H1 (cell line): ENCODE measurements around the gene MYO9B. TPM values are rescaled to one million over a fixed set of nuclear protein-coding genes. Genes with fewer than 3 reads are reported as not detected.

Experiments
- CTCF ChIA-PET: fragments of 300-600 bp; sonication (Branson Sonifier 250); formaldehyde crosslinking; loops from one replicate; lab custom pipeline; 2021; ENCODE audit not compliant: partially characterized antibody; lab: Charles Lee
- POLR2A ChIA-PET: fragments of 300-600 bp; sonication (Branson Sonifier 250); formaldehyde crosslinking; loops from one replicate; lab custom pipeline; 2021; ENCODE audit warnings: inconsistent platforms; ENCODE audit not compliant: partially characterized antibody; lab: Charles Lee
- DNase-seq, 2 experiments: peaks; one replicate each; pipeline versions ENCODE4 v3.0.0 to v3.0.0-alpha.2; 2010 to 2022; ENCODE audit warnings: low spot score in 2 of 2, low read depth in 1 of 2, mixed read lengths in 1 of 2
- FAIRE-seq: peaks from 2 replicates; lab custom pipeline; 2011; peaks lifted over from hg19 to GRCh38; lab: Jason Lieb, UNC
- H2AFZ ChIP-seq: 2 replicates; pipeline ENCODE4 v1.8.1; 2012; ENCODE audit warnings: low read length, inconsistent platforms
- H2AK5ac ChIP-seq: 2 replicates; pipeline ENCODE4 v1.6.1; 2013; ENCODE audit warnings: low read depth, low read length
- H2BK120ac ChIP-seq: replicated peaks from 2 replicates; pipeline ENCODE3; 2013; ENCODE audit warnings: low read depth, low read length, inconsistent platforms
- H2BK12ac ChIP-seq: 2 replicates; pipeline ENCODE4 v1.6.1; 2013; ENCODE audit warnings: low read depth, low read length
- H2BK15ac ChIP-seq: 2 replicates; pipeline ENCODE4 v1.6.1; 2013; ENCODE audit warnings: low read length
- H2BK20ac ChIP-seq: 2 replicates; pipeline ENCODE4 v1.6.1; 2013; ENCODE audit warnings: low read length
- H2BK5ac ChIP-seq: 2 replicates; pipeline ENCODE4 v1.6.1; 2013; ENCODE audit warnings: low read depth, low read length
- H3K14ac ChIP-seq: 2 replicates; pipeline ENCODE4 v1.6.1; 2013; ENCODE audit warnings: inconsistent platforms; ENCODE audit not compliant: insufficient read length
- H3K18ac ChIP-seq: 2 replicates; pipeline ENCODE4 v1.6.1; 2013; ENCODE audit warnings: low read length; ENCODE audit errors: extremely low read depth
- H3K23ac ChIP-seq: 2 replicates; pipeline ENCODE4 v1.6.1; 2013; ENCODE audit warnings: inconsistent platforms; ENCODE audit not compliant: insufficient read length
- H3K23me2 ChIP-seq: 2 replicates; pipeline ENCODE4 v1.6.1; 2013; ENCODE audit warnings: low read depth, low read length
- H3K27ac ChIP-seq: 2 replicates; pipeline ENCODE4 v1.6.1; 2011; ENCODE audit warnings: low read depth, low read length, inconsistent platforms
- H3K27me3 ChIP-seq, 4 experiments: replicated peaks in 1 of 4; 1 replicate in 1 of 4; 2 replicates in 3 of 4; pipeline versions ENCODE4 v1.6.1 to v1.8.1; 2011 to 2013; ENCODE audit warnings: low read length in 3 of 4, mild to moderate bottlenecking in 3 of 4, inconsistent platforms in 2 of 4, mixed read lengths in 2 of 4, moderate library complexity in 1 of 4; ENCODE audit not compliant: control insufficient read depth in 3 of 4, insufficient read depth in 3 of 4; ENCODE audit errors: extremely low read depth in 1 of 4
- H3K36me3 ChIP-seq, 4 experiments: 2 replicates each; pipeline versions ENCODE4 v1.6.1 to v1.8.1; 2011 to 2013; ENCODE audit warnings: mild to moderate bottlenecking in 4 of 4, low read length in 3 of 4, moderate library complexity in 2 of 4, control low read depth in 1 of 4, inconsistent platforms in 1 of 4; ENCODE audit not compliant: insufficient read depth in 4 of 4, control insufficient read depth in 2 of 4
- H3K4ac ChIP-seq: replicated peaks from 2 replicates; pipeline ENCODE3; 2013; ENCODE audit warnings: low read length, low read depth, mixed read lengths, inconsistent platforms; ENCODE audit not compliant: insufficient read length
- H3K4me1 ChIP-seq, 4 experiments: replicated peaks in 1 of 4; 1 replicate in 1 of 4; 2 replicates in 3 of 4; pipeline versions ENCODE4 v1.6.1 to v1.8.1; 2011 to 2013; ENCODE audit warnings: low read length in 3 of 4, inconsistent platforms in 2 of 4, mixed read lengths in 1 of 4; ENCODE audit not compliant: insufficient read depth in 4 of 4, control insufficient read depth in 3 of 4
- H3K4me2 ChIP-seq, 2 experiments: 2 replicates each; pipeline versions ENCODE4 v1.6.1 to v1.8.1; 2011 to 2013; ENCODE audit warnings: low read depth in 2 of 2, low read length in 2 of 2, control low read depth in 1 of 2, inconsistent platforms in 1 of 2, mild to moderate bottlenecking in 1 of 2; ENCODE audit not compliant: insufficient read depth in 1 of 2
- H3K4me3 ChIP-seq, 4 experiments: fragments of 200-600, 300-600 bp in 1 of 4; sonication (generic), shearing (Covaris generic), sonication (Bioruptor Twin) in 1 of 4; 2 replicates each; pipeline versions ENCODE4 v1.5.1 to v1.8.1; 2011 to 2016; ENCODE audit warnings: low read length in 4 of 4, low read depth in 3 of 4, control low read depth in 2 of 4, inconsistent platforms in 2 of 4, mild to moderate bottlenecking in 2 of 4, mixed read lengths in 1 of 4, moderate library complexity in 1 of 4; ENCODE audit not compliant: insufficient read depth in 2 of 4; ENCODE audit errors: extremely low read depth in 1 of 4
- H3K56ac ChIP-seq: replicated peaks from 2 replicates; pipeline ENCODE3; 2013; ENCODE audit warnings: low read depth, mild to moderate bottlenecking, mixed read lengths, low read length, inconsistent platforms; ENCODE audit not compliant: insufficient read length
- H3K79me1 ChIP-seq: 2 replicates; pipeline ENCODE4 v1.6.1; 2013; ENCODE audit warnings: low read depth, low read length, control low read depth
- H3K79me2 ChIP-seq, 2 experiments: 2 replicates each; pipeline versions ENCODE4 v1.6.1 to v1.8.1; 2012 to 2013; ENCODE audit warnings: low read length in 2 of 2, mild to moderate bottlenecking in 2 of 2, inconsistent platforms in 1 of 2; ENCODE audit not compliant: insufficient read depth in 2 of 2, control insufficient read depth in 1 of 2
- H3K9ac ChIP-seq, 4 experiments: replicated peaks in 1 of 4; 1 replicate in 1 of 4; 2 replicates in 3 of 4; pipeline versions ENCODE4 v1.6.1 to v1.8.1; 2011 to 2013; ENCODE audit warnings: low read depth in 3 of 4, low read length in 3 of 4, control low read depth in 2 of 4, mild to moderate bottlenecking in 2 of 4, moderate library complexity in 2 of 4, inconsistent platforms in 1 of 4; ENCODE audit errors: extremely low read depth in 1 of 4
- H3K9me3 ChIP-seq, 2 experiments: 2 replicates each; pipeline versions ENCODE4 v1.6.1 to v1.8.1; 2012 to 2013; ENCODE audit warnings: mild to moderate bottlenecking in 2 of 2, moderate library complexity in 2 of 2, control low read depth in 1 of 2, inconsistent platforms in 1 of 2, low read depth in 1 of 2, low read length in 1 of 2, mixed read lengths in 1 of 2; ENCODE audit not compliant: insufficient read depth in 2 of 2
- H4K20me1 ChIP-seq, 2 experiments: replicated peaks in 1 of 2; 2 replicates each; pipeline versions ENCODE3 to v1.8.1; 2011 to 2013; ENCODE audit warnings: inconsistent platforms in 2 of 2, low read length in 2 of 2, mild to moderate bottlenecking in 1 of 2; ENCODE audit not compliant: insufficient read depth in 2 of 2, control insufficient read depth in 1 of 2
- H4K5ac ChIP-seq: 2 replicates; pipeline ENCODE4 v1.6.1; 2013; ENCODE audit warnings: low read length, low read depth, mixed read lengths, inconsistent platforms; ENCODE audit not compliant: insufficient read length
- H4K8ac ChIP-seq: 2 replicates; pipeline ENCODE4 v1.8.0; 2013; ENCODE audit warnings: mild to moderate bottlenecking, moderate library complexity, low read length, inconsistent platforms; ENCODE audit not compliant: insufficient read depth; ENCODE audit errors: extremely low read depth
- H4K91ac ChIP-seq: replicated peaks from 2 replicates; pipeline ENCODE3; 2013; ENCODE audit warnings: low read length, mixed read lengths, inconsistent platforms; ENCODE audit not compliant: insufficient read length
- BACH1 ChIP-seq: IDR thresholded peaks from 2 replicates; pipeline ENCODE4 v1.6.1; 2012; ENCODE audit warnings: low read length, improper control_type of control experiment
- CBX5 ChIP-seq: fragments of 300-800, 300-1000 bp; sonication (generic); IDR thresholded peaks from 2 replicates; pipeline ENCODE4 v1.7.1; 2016; ENCODE audit warnings: antibody characterized with exemption, low read length, low read depth
- CTCF ChIP-seq, 3 experiments: IDR thresholded peaks; 1 replicate in 2 of 3; 2 replicates in 1 of 3; pipeline versions ENCODE4 v1.5.1 to v1.6.1; 2011; ENCODE audit warnings: low read length in 3 of 3, mild to moderate bottlenecking in 3 of 3, inconsistent platforms in 2 of 3, low read depth in 1 of 3, moderate library complexity in 1 of 3; ENCODE audit not compliant: insufficient read depth in 1 of 3; ENCODE audit errors: control extremely low read depth in 1 of 3
- FOSL1 ChIP-seq: IDR thresholded peaks from 2 replicates; pipeline ENCODE4 v1.6.1; 2011; ENCODE audit warnings: mild to moderate bottlenecking, low read depth, low read length, moderate library complexity; ENCODE audit not compliant: insufficient read depth
- KDM5A ChIP-seq: fragments of 200-600 bp; IDR thresholded peaks from 2 replicates; pipeline ENCODE4 v1.7.1; 2012; ENCODE audit warnings: mild to moderate bottlenecking, low read length, inconsistent platforms, mixed read lengths
- MAFK ChIP-seq: IDR thresholded peaks from 2 replicates; pipeline ENCODE4 v1.6.1; 2012; ENCODE audit warnings: low read depth, mild to moderate bottlenecking, improper control_type of control experiment, low read length
- SP1 ChIP-seq: IDR thresholded peaks from 2 replicates; pipeline ENCODE4 v1.6.1; 2011; ENCODE audit warnings: low read depth, low read length
- SP4 ChIP-seq: IDR thresholded peaks from 2 replicates; pipeline ENCODE4 v1.6.1; 2012; ENCODE audit warnings: low read length, inconsistent platforms
- SRF ChIP-seq: IDR thresholded peaks from 2 replicates; pipeline ENCODE4 v1.6.1; 2011; ENCODE audit warnings: mild to moderate bottlenecking, low read depth, low read length, moderate library complexity
- TEAD4 ChIP-seq: IDR thresholded peaks from 2 replicates; pipeline ENCODE4 v1.6.1; 2012; ENCODE audit warnings: low read depth, low read length, inconsistent platforms, mixed read lengths
- WGBS, 2 experiments: shearing (Covaris generic) in 1 of 2; methylation state at CpG; one replicate each; pipeline versions ENCODE4 v1.1.6 to v1.1.7; 2013 to 2015; ENCODE audit warnings: low lambda C conversion rate in 2 of 2, mixed read lengths in 2 of 2, inconsistent platforms in 1 of 2, low coverage in 1 of 2, missing lambda C conversion rate in 1 of 2; ENCODE audit not compliant: insufficient replicate concordance in 2 of 2, insufficient coverage in 1 of 2, insufficient read length in 1 of 2; ENCODE audit errors: extremely low coverage in 1 of 2, missing lambda C conversion rate in 1 of 2; 5-methylcytosine and 5-hydroxymethylcytosine counted together
- polyA plus RNA-seq, 7 experiments: library from polyadenylated mRNA; depleted of rRNA in 3 of 7; stranded (reverse) in 5 of 7; unstranded in 2 of 7; fragments of >200 nt in 5 of 7; fragments of 200-250 nt in 2 of 7; gene quantifications; 1 replicate in 5 of 7; 2 replicates in 1 of 7; 4 replicates in 1 of 7; pipeline versions ENCODE4 v1.2.1 to v1.2.3, GENCODE V29; 2011 to 2013; ENCODE audit warnings: missing spikeins in 2 of 7, mixed read lengths in 2 of 7
- total RNA-seq: library from RNA; stranded (reverse); fragmentation: NEBNext Ultra II Directional; extraction: Animal tissue kit (Norgen Biotek cat#: 25700); gene quantifications from 2 replicates; pipeline ENCODE4 v1.2.1, GENCODE V29; 2021
- TF ChIP-seq, protein P1 (sequence below): IDR thresholded peaks from 2 replicates; pipeline ENCODE4 v1.6.1; 2012; ENCODE audit warnings: low read length, inconsistent platforms

Gene MYO9B
- total and polyA plus RNA-seq, 2 of the 8 experiments (the other 6 are each of a cell fraction or from before 2014, with no cell fraction given), result 27.6 to 77.1 TPM

GRCh38 chr19:17197666-17198065 lies 122.1 kb downstream of the MYO9B start:
- Histone ChIP-seq H2BK15ac (no peak overlapping the region), H3K79me1 (no peaks in the 10 kb centered on the region), H3K18ac (no peak overlapping the region), H2BK20ac (no peak overlapping the region), H4K8ac (no peak overlapping the region), H2BK120ac (no peak overlapping the region), H3K27me3 (no peaks in the 10 kb centered on the region), H3K4me2 (no peak overlapping the region), H2AK5ac (no peak overlapping the region), H2BK5ac (no peak overlapping the region), H3K36me3 (peaks cover 9 to 42% (median 28%) of the 10 kb centered on the region in 4 experiments), H2AFZ (no peak overlapping the region), H4K5ac (no peak overlapping the region), H3K56ac (no peak overlapping the region), H3K27ac (no peak overlapping the region), H3K4ac (no peak overlapping the region), H3K23me2 (peaks cover 2% of the 10 kb centered on the region; the same call in 1 of the 2 replicates), H4K20me1 (peaks cover 4 to 5% of the 10 kb centered on the region in 2 experiments), H4K91ac (no peak overlapping the region), H3K23ac (no peak overlapping the region), H3K9me3 (no peaks in the 10 kb centered on the region), H3K9ac (no peak overlapping the region), H3K14ac (no peak overlapping the region), H3K4me3 (no peak overlapping the region), H3K79me2 (no peaks in the 10 kb centered on the region), H3K4me1 (no peaks in the 10 kb centered on the region), H2BK12ac (no peak overlapping the region)
- CTCF ChIA-PET, result no interaction called here
- no peak for FAIRE-seq
- WGBS, 2 experiments, result 93% methylated on average over 16 of the region's 16 CpGs; no CpG with 5 or more reads in 1 of the 2 experiments
- DNase-seq, result no peak
- POLR2A ChIA-PET, result no interaction called here
- no peak for TF ChIP-seq SP1
- TF ChIP-seq SP4, result no peak
- TF ChIP-seq KDM5A, result no peak
- no peak for TF ChIP-seq BACH1
- no peak for TF ChIP-seq CTCF (IDR thresholded peaks at IDR 0.05; ENCODE audit: control extremely low read depth in 1 of 3, insufficient read depth in 1 of 3, low read depth in 1 of 3, low read length in 3 of 3)
- TF ChIP-seq TEAD4, result no peak
- TF ChIP-seq SRF, result no peak
- no peak for TF ChIP-seq FOSL1
- TF ChIP-seq MAFK, result no peak
- TF ChIP-seq, protein P1, sequence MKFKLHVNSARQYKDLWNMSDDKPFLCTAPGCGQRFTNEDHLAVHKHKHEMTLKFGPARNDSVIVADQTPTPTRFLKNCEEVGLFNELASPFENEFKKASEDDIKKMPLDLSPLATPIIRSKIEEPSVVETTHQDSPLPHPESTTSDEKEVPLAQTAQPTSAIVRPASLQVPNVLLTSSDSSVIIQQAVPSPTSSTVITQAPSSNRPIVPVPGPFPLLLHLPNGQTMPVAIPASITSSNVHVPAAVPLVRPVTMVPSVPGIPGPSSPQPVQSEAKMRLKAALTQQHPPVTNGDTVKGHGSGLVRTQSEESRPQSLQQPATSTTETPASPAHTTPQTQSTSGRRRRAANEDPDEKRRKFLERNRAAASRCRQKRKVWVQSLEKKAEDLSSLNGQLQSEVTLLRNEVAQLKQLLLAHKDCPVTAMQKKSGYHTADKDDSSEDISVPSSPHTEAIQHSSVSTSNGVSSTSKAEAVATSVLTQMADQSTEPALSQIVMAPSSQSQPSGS, result no peak
- TF ChIP-seq CBX5, result no peak
